Lower lobe of right lung (tissue), 2 donors: Measurements from ENCODE around the gene NCAM2. TPM values are rescaled to one million over a fixed set of nuclear protein-coding genes. Genes with fewer than 3 reads are reported as not detected.

ENCODE experiments used
- ATAC-seq, 2 donors: fragments of 200-7000 bp; cut with Tn5 transposase; one replicate each; pipeline ENCODE4 v1.9.1; 2020 to 2022; ENCODE audit warnings: mild to moderate bottlenecking in 2 of 2, moderate library complexity in 2 of 2
- DNase-seq: peaks from one replicate; pipeline ENCODE4 v3.0.0-alpha.2; 2020
- H3K27ac ChIP-seq: fragments of 200-600 bp; one replicate; pipeline ENCODE4 v1.8.0; 2022
- H3K27me3 ChIP-seq: fragments of 200-600 bp; one replicate; pipeline ENCODE4 v1.8.0; 2022; ENCODE audit warnings: low read depth
- H3K36me3 ChIP-seq: fragments of 200-600 bp; one replicate; pipeline ENCODE4 v1.8.0; 2022; ENCODE audit warnings: mild to moderate bottlenecking
- H3K4me1 ChIP-seq: fragments of 200-600 bp; one replicate; pipeline ENCODE4 v1.8.0; 2022
- H3K4me3 ChIP-seq: fragments of 200-600 bp; one replicate; pipeline ENCODE4 v1.8.0; 2022; ENCODE audit warnings: mild to moderate bottlenecking
- H3K9me3 ChIP-seq: fragments of 200-600 bp; one replicate; pipeline ENCODE4 v1.8.0; 2022
- intact Hi-C: fragments of 100-400 bp; cut with DNase I; formaldehyde crosslinking; loops from one replicate; pipeline ENCODE4 v1.11.0; 2022
- total RNA-seq: library from RNA; stranded (reverse); fragmentation: NEBNext Ultra II Directional; extraction: Animal tissue kit (Norgen Biotek cat#: 25700); gene quantifications from one replicate; pipeline ENCODE4 v1.2.1, GENCODE V29; 2021
- TF ChIP-seq, protein P1 (sequence below): fragments of 200-600 bp; IDR thresholded peaks from one replicate; pipeline ENCODE4 v1.8.0; 2022; ENCODE audit warnings: antibody characterized with exemption, mild to moderate bottlenecking
- donor health status: DM: no; HTN: yes; CAD: no; lungs with severe emphysema.

The NCAM2 gene
- total RNA-seq, 1 donor from 2014 or later, result 8.8 TPM

DNA sequence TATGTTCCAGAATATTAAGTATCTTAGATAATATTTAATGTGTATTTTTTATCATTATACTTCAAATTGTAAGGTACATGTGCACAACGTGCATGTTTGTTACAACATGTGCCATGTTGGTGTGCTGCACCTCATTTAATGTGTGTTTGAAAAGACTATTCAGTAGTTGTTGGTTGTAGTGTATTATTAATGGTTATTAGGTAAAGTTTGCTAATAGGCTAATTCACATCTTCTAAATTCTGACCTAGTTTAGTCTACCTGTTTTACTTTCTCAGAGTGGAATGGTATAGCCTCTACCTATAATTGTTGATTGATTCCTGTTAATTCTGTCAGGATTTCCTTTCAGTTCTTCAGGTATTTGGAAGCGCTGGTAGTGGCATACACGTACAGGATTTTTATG is 153.0 kb downstream of the NCAM2 start:
- H3K36me3 ChIP-seq, result no peaks in the 10 kb centered on the region
- DNase-seq, result no peak
- no peaks in the 10 kb centered on the region for H3K27me3 ChIP-seq
- H3K4me1 ChIP-seq, result no peaks in the 10 kb centered on the region
- H3K27ac ChIP-seq, result no peak overlapping the region
- intact Hi-C loops, result no loop called here
- H3K4me3 ChIP-seq, result no peak overlapping the region
- H3K9me3 ChIP-seq, result no peaks in the 10 kb centered on the region
- TF ChIP-seq, protein P1, sequence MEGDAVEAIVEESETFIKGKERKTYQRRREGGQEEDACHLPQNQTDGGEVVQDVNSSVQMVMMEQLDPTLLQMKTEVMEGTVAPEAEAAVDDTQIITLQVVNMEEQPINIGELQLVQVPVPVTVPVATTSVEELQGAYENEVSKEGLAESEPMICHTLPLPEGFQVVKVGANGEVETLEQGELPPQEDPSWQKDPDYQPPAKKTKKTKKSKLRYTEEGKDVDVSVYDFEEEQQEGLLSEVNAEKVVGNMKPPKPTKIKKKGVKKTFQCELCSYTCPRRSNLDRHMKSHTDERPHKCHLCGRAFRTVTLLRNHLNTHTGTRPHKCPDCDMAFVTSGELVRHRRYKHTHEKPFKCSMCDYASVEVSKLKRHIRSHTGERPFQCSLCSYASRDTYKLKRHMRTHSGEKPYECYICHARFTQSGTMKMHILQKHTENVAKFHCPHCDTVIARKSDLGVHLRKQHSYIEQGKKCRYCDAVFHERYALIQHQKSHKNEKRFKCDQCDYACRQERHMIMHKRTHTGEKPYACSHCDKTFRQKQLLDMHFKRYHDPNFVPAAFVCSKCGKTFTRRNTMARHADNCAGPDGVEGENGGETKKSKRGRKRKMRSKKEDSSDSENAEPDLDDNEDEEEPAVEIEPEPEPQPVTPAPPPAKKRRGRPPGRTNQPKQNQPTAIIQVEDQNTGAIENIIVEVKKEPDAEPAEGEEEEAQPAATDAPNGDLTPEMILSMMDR, result no peak
- no peak for ATAC-seq

- H3K9me3 ChIP-seq, result no peaks in the 10 kb centered on the region
- no peaks in the 10 kb centered on the region for H3K27me3 ChIP-seq
- no peak overlapping the region for H3K4me3 ChIP-seq
- intact Hi-C loops, result no loop called here
- no peak overlapping the region for H3K27ac ChIP-seq
- DNase-seq, result no peak
- TF ChIP-seq, protein P1, result no peak
- H3K4me1 ChIP-seq, result no peaks in the 10 kb centered on the region
- ATAC-seq, result no peak
- no peaks in the 10 kb centered on the region for H3K36me3 ChIP-seq
Observed at GRCh38 chr21:21156397-21156796, 158.2 kb downstream of the NCAM2 start.

GRCh38 chr21:21156957-21157356 is 158.7 kb downstream of the NCAM2 start:
- intact Hi-C loops, result no loop called here
- Histone ChIP-seq H3K36me3 (no peaks in the 10 kb centered on the region), H3K27me3 (no peaks in the 10 kb centered on the region), H3K27ac (no peak overlapping the region), H3K4me3 (no peak overlapping the region), H3K4me1 (no peaks in the 10 kb centered on the region), H3K9me3 (no peaks in the 10 kb centered on the region)
- DNase-seq (no peak), ATAC-seq (no peak)
- TF ChIP-seq, protein P1, result no peak

GRCh38 chr21:21158376-21158918 is 160.2 kb downstream of the NCAM2 start:
- Histone ChIP-seq H3K36me3 (no peaks in the 10 kb centered on the region), H3K4me3 (no peak overlapping the region), H3K4me1 (no peaks in the 10 kb centered on the region), H3K27ac (no peak overlapping the region), H3K27me3 (no peaks in the 10 kb centered on the region), H3K9me3 (no peaks in the 10 kb centered on the region)
- ATAC-seq (no peak), DNase-seq (no peak)
- TF ChIP-seq, protein P1, result no peak
- intact Hi-C loops, result no loop called here

GRCh38 chr21:21159253-21159899 is 161.2 kb downstream of the NCAM2 start:
- Histone ChIP-seq H3K4me1 (no peaks in the 10 kb centered on the region), H3K27ac (no peak overlapping the region), H3K27me3 (no peaks in the 10 kb centered on the region), H3K9me3 (no peaks in the 10 kb centered on the region), H3K36me3 (no peaks in the 10 kb centered on the region), H3K4me3 (no peak overlapping the region)
- no peak for ATAC-seq
- DNase-seq, result no peak
- TF ChIP-seq, protein P1, result no peak
- intact Hi-C loops, result no loop called here
